GF-D8 (cell line): ENCODE measurements around the gene CEPT1.

Experiments
- DNase-seq: peaks from one replicate; lab custom pipeline; 2025; lab: John Stamatoyannopoulos, UW

Gene CEPT1

DNA sequence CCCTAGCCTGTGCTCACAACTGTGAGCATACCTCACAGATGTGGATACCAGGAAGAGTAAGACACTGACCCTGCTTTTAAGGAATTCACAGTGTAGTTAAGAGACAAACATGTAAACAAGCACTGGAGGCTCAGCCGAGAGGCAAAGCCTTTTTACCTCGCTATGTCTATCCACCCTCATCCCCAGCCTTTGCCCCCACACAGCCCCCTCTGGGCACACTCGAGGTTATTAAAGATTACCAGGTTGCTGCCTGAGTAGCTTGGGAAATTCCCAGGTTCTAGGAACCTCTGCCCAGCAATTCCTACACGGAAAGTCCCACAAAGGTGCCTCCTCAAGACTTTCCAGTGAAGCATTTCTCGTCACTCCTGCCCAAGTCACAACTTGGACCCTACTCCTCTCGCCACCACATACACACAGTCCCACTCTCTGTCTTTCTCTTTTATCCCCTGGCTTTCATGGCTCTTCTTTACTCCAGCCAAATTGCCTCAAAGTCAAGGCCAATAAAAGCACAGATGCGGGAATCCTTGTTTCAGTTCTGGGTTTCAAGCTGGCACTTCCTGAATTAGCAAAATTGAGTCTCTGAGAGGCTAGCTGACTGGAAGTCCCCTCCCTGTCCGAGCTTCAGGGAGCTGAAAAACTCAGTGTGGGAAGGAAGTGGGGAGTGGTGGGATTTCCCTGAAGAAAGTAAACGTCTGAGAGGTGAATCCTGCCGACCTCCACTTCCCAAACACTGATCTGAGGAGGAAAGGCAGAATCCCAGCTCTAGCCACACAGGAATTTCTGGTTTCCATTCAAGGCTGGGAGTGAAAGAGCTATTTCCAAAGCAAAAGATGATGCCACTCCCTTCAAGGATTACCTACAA, 52.9 kb downstream of the CEPT1 start:
- no peak for DNase-seq

DNA sequence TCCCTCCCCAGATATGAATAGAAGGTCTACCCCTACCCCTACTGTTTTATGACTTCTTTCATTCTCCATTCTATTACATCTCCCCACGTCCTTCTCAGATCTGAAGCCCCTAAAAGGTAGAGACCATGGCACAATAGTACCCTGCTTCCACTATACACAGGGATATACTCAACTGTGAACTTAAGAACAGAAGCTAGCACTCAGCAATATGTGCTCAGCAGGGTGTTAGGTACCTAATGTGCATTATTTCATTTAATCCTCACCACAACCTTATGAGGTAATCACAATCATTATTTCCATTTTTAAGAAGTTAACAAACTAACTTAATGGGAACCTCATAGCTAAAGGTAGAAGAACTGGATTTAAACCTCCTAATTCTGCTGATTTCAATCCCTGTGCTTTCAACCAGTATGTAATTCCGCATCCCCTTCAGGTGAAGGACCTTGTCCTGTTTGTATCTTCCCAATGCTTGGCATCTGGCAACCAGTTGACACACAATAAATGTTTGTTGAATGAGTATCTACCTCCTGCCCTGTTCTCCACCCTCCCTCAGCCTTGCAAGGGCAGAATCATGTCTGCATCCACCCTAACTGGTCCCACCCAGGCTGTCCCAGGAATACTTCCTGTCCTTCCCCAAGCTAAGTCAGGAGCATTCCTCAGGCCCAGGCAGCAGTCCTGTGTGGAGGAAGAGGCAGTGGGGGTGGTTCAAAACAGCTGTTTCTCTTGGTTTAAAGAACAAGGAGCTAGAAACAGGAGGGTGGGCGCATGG, 53.9 kb downstream of the CEPT1 start:
- no peak for DNase-seq

- DNase-seq = no peak
These were observed 55.1 kb downstream of the CEPT1 start for GRCh38 chr1:111195002-111195684.

GRCh38 chr1:111196213-111196612, 56.2 kb downstream of the CEPT1 start:
- no peak for DNase-seq

GRCh38 chr1:111197598-111198284, 57.7 kb downstream of the CEPT1 start:
- peak; percentile 17 for DNase-seq

DNA sequence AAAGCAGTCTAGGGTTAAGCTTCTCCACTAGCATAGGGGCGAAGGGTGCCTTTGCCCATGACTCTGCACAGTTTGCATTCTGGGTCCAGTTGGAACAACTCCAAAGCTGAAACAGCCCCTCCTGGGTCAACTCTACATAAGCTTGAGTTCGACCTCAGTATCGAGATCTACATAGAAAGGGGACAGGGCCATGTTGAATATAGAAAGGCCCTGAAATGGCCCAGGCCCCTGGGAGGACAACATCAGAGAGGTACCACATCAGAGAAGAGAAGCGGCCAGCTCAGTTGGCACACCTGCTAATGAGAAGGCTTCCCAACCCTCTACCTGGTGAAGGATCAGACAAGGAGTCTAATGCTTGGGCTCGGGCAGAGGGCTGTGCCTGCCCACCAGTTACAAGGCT, 58.8 kb downstream of the CEPT1 start:
- no peak for DNase-seq

GRCh38 chr1:111199329-111199728, 59.3 kb downstream of the CEPT1 start:
- DNase-seq = no peak

DNA sequence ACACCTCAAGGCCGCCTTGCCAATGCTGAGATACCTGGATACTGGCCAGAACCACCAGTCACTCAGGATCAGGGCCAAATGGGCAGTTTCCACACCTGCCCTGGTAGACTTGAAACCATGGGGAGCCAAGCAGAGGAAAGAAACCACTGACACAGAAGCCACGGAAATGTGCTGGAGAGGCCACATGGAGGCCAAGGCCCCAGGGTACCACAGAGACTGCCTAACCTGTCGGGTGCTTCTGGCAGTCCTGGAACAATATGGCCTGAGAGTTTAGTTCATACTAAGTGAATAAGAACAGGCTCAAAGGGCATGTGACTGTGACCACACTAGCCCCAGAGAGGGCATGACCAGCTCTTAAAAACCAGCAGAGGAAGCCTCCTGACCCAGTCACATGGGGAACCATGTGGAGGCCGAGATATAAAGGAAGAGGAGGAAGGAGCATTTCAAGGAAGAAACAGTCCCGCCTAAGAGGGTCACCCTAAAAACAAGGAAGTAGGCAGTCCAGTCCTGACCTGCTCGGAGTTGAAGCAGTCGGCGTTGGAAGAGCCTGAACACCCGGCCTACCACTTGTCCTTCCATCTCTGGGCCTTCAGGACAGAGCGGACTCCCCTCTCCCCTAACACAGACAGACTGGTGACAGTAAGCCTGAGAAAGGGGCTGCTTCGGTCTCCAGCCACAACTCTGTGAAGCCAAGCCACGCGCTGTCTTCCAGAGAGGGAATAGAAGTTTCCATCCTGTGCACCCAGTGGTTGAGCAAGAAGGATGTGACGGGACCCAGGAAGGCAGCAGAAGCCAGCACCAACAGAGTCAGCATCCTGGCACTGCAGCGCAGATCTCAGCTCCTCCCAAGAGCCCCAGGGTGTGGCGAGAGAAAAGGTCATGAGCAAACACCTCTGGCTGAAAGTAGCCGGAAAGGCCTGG, 60.1 kb downstream of the CEPT1 start, which contains the start of gene DENND2D:
DENND2D (minus strand) TSS at position 766 of the 921 bp plus-strand sequence; CDS start at position 579, 187 bp downstream.
- peak; percentile 24 for DNase-seq

DNA sequence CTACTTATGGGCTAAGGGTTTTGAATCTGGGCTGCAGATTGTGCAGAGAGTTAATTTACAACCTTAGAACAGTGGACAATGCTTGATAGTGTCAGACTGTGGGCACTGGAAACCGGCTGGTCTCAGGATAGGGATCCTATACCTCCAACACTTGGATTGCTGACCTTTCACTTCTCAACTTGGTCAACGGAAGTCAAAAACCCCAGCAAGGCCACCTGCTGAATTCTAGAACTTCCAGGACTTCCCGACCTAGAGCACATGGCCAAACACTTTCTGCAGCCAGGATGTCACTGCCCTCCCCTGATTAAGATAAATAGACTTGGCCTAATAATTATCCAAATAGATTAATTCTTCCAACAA, 60.8 kb downstream of the CEPT1 start:
- DNase-seq = no peak

DNA sequence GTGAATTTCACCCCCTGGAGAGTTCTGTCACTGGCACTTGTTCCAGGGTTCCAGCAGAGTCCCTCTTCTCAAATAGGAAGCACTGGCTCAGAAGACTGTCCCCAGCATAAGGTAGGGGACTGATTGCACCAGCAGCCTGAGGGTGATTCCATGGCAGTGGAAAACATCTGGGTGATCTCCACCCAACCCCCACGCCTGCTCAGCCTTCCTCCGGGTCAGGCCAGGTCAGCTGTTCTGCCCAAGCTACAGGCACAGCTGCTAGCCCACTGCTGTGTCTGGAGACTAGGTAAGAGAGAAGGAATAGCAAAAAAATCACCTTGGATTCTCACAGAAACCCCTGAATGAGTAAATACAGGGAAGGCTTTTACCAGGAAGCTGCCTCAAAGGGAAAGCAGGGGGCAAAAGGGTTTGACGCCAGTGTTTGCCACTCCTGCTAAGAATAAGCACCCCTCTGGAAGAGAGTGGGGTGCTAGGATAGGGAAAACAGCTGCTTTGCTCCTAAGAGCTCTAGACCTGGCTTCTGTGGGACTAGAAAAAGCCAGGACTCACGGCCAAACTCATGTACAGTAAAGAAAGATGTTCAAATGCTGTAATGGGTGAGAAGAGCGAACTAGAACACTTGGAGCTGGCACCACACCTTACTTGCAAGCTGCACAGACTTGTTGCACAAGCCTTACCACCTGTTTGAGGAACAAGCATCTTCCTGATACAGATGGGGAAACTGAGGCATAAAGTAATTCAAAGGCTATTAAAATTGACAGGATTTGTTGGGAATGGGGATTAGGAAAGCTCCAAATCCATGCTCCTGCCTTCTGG, 61.5 kb downstream of the CEPT1 start:
- peak; percentile 41 for DNase-seq

DNA sequence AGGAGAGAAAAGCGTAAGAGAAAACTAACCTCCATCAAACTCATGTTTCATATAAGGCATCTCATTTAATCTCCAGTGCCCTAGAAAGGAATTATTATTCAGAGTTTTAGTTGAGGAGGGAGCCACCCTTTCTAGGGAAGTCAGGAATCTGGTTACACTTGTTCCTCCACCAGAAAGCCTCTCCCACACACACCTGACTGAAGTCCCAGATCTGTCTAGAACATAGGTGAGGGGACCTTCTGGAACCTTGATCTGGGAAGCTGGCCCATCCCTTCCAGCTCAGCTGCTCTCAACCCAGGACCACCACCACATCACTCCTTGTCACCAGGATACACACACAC, 62.3 kb downstream of the CEPT1 start:
- no peak for DNase-seq

DNA sequence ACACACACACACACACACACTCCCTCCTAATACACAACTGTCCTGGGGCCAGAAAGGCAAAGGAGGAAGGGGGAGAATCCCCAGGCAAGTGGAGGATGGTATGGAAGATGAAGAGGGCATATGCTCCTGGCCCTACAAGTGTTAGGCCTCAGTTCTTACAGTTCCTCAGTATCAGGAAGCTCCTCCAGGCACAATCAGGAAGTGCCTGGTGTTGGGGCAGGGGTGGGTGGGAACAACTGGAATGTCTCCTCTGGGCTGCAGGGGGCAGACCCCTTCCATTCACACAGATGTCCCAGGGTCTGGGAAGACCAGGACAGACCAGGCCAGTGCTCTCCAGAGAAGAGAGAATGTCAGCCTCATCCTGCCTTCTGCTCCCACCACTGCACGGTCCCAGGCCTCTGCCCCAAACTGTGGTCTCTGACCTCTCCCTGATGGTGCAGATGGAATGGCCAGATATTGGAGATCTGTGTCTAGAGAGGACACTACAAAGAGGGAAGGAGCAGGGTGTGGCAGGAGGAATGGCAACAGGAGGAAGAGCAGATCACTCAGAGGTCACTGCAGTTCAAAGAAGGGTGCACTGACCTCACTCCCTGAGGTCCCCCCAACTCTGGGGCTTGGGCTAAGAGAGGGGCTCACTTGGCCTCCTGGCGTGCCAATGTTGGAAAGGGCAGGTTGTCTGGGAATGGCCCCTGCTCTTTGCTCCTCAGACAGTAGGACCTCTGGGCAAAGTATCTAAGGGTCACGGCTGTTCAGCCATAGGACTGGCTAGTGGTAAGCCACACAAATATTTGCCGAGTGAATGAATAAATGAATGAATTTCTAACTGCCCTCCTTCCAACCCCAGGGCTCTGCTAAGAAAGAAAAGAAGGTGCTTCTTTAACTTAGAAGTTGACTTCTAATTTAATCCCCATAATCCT, 62.9 kb downstream of the CEPT1 start:
- DNase-seq = peak; percentile 49

DNA sequence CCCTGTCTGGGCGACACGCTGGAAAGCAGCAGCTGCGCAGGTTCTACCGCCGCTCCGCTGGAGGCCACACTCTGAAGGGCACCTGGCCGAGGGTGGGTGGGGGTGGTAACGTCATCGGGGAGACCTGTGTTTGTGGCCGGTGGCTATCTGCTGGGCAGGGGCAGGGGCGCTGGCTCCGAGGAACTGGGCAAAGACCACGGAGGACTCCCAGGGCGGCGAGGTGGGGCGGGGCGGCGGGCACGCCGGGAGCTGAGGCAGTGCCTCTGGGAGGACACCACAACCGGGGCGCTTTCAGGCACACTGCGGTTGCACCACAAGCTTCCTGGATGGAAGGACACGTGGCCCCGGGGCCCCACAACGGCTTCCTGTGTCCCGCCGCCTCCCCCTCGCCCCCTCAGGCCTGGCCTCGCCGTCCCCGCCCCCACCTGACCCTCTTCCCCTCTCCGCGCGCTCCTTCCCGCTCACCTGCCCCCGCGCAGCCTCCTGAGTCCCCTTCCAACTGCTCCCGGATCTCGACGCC, 63.7 kb downstream of the CEPT1 start:
- peak; percentile 88 for DNase-seq

DNA sequence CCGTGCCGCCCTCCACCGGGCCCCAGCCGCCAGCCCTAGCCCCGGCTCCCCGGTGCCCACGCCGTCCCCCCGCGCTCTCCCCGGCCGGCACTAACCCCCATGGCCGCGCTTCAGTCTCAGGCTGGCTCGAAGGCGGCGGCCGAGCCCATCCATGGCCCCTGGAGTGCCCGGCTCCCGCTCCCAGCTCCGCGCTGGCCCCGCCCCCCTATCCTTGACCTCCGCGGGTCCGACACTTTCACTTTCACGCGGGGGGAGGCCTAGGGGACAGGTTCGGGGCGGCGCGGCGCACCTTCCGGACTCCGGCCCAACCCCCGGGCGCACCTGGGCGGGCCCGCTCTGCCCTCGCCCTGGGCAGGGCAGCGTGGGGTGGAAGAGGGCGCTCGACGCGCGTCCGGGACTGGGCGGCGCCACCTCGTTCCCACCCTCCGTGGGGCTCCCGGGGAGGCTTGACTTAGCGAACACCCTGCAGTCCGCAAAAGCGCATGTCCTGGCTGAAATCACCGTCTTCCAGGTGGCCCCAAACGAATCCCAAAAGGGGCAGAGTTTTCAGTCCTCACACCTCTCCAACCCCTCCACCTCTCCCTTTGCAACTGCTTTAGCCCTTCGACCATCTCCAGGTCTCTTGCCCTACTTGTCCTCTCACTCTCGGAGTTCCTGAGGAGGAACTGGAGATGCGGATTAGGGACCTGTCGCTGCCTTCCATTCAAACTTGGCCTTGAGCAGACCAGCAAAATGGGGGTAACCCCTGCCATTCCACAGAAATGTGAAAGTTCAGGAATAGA, 64.4 kb downstream of the CEPT1 start:
- no peak for DNase-seq

GRCh38 chr1:111204983-111205713, 65.1 kb downstream of the CEPT1 start:
- DNase-seq = no peak

DNA sequence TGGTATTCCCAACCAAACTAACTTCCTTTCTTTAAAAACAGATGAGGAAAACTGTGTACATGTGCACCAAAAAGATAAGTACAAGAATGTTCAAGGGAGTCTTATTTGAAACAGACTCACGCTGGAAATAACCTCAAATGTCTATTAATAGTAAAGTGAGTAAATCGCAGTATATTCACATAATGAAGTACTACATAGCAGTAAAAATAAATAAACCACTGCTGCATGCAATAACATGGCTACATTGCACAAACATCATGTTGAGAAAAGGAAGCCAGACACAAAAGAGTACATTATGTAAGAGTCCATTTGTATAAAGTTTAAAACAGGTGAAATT, 65.7 kb downstream of the CEPT1 start:
- peak; percentile 26 for DNase-seq

DNA sequence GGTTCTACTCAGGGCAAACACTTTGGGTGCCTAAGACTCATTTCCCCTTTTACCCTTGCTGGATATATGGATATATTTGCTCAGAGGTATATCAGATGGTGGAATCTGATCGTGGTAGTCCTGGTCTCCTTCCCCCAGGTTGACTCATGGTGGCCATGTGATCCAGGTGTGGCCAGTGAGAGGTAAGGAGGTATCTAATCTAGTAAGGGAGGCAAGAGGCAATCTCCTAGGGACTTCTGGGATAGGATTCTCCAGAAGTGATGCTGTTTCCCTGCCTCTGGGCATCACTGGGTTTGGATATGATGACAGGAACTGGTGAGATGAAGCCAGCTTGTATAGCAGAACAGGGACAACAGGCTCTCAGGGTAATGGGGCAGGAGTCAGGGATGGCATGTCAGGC, 68.9 kb downstream of the CEPT1 start:
- DNase-seq = no peak
